GM12801 (cell line): Measurements from ENCODE around the gene PPP1R37.

Experiments
- TF ChIP-seq, protein P1 (sequence below): IDR thresholded peaks from one replicate; pipeline ENCODE4 v1.5.1; 2011; ENCODE audit warnings: control low read depth; ENCODE audit not compliant: insufficient read length; ENCODE audit errors: extremely low read depth

The PPP1R37 gene

GRCh38 chr19:45168767-45169351 lies 75.9 kb downstream of the PPP1R37 start:
- TF ChIP-seq, protein P1, sequence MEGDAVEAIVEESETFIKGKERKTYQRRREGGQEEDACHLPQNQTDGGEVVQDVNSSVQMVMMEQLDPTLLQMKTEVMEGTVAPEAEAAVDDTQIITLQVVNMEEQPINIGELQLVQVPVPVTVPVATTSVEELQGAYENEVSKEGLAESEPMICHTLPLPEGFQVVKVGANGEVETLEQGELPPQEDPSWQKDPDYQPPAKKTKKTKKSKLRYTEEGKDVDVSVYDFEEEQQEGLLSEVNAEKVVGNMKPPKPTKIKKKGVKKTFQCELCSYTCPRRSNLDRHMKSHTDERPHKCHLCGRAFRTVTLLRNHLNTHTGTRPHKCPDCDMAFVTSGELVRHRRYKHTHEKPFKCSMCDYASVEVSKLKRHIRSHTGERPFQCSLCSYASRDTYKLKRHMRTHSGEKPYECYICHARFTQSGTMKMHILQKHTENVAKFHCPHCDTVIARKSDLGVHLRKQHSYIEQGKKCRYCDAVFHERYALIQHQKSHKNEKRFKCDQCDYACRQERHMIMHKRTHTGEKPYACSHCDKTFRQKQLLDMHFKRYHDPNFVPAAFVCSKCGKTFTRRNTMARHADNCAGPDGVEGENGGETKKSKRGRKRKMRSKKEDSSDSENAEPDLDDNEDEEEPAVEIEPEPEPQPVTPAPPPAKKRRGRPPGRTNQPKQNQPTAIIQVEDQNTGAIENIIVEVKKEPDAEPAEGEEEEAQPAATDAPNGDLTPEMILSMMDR: no peak

GRCh38 chr19:45169602-45170001 lies 76.6 kb downstream of the PPP1R37 start:
- TF ChIP-seq, protein P1: no peak

- TF ChIP-seq, protein P1: no peak
Measured at GRCh38 chr19:45170146-45171106, 77.4 kb downstream of the PPP1R37 start.

DNA sequence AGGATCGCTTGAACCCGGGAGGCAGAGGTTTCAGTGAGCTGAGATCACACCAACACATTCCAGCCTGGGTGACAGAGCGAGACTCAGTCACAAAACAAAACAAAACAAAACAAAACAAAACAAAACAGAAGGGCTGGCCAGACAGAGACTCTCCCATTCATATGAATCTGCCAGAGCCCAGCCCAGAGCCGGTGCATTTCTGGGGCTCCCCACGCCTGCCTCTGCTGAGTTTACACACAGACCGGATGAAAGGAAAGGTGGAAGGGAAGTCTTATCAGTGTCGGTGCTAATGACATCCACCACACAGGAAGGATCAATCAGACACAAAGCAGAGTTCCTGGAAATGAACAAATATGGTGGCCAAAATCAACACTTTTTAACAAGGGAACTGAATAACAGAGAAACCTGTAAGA lies 78.2 kb downstream of the PPP1R37 start:
- TF ChIP-seq, protein P1: no peak

DNA sequence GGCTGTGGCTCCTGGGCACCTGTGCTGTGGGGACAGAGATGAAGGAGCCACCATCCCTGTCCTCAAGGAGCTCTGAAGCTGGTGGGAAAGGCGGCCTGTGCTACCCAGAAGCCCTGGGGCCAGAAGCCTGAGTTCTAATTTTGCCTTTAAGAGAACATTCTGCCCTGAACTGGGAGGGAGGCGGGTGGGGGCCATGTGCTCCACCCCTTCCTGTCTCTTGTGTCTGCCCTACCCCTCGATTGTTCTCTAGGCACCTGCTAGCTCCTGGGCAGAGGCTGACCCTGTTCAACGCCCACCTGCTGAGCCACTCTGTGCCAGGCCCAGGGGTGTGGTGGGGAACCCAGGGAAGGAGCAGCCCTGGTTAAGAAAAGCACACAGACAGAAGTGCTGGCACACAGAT lies 79.2 kb downstream of the PPP1R37 start:
- TF ChIP-seq, protein P1: no peak

GRCh38 chr19:45172611-45173208 lies 79.7 kb downstream of the PPP1R37 start:
- TF ChIP-seq, protein P1: no peak

- TF ChIP-seq, protein P1: no peak
Measured at GRCh38 chr19:45173816-45174215, 80.8 kb downstream of the PPP1R37 start.
